GM19023 (cell line): ENCODE measurements around the gene EIF3L.
"Not testable (repeated sequence)": the region's sequence is repeated elsewhere in the genome, so short reads cannot be mapped to it uniquely, and the experiment has no call there.

Experiments
- ATAC-seq: cut with Tn5 transposase; IDR thresholded peaks from one replicate; pipeline ENCODE4 v1.9.1; 2021; ENCODE audit warnings: mild to moderate bottlenecking, moderate library complexity; ENCODE audit not compliant: unreplicated experiment

Gene EIF3L

DNA sequence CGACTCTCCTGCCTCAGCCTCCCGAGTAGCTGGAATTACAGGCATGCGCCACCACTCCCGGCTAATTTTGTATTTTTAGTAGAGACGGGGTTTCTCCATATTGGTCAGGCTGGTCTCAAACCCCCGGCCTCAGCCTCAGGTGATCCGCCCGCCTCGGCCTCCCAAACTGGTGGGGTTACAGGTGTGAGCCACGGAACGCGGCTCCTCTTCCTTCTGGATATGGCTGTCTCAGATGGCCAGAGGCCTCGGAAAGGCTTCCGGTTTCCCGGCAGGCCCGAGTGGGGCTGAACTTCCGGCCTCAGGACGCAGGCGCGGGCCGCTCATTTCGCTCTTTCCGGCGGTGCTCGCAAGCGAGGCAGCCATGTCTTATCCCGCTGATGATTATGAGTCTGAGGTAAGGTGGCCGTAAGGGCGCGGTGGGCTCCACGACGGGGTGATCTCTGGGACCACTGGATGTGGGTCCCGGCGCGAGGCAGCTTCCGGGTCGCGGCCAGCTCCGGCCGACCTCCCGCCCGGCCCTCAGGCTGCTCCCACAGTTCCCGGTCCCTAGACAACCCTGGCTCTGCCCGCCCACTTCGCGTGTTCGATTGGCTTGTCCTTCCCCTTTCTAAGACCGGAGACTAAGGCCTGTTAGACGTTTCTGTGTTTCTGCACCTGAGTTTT, at the start of gene EIF3L:
EIF3L (plus strand) TSS at position 331 of the 663 bp plus-strand sequence; CDS start at position 362, 31 bp downstream.
- ATAC-seq, result peak; percentile 62

DNA sequence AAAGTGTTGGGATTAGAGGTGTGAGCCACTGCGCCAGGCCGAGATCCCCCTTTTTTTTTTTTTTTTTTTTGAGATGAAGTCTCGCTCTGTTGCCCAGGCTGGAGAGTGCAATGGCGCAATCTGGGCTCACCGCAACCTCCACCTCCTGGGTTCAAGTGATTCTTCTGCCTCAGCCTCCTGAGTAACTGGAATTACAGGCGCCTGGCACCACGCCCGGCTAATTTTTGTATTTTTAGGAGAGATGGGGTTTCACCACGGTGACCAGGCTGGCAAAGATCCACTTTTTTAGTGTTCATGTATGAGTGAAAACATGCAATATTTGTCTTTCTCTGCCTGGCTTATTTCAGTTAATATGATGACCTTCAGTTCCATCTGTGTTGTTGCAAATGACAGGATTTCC, 49.2 kb upstream of the EIF3L start:
- not testable (repeated sequence) for ATAC-seq

DNA sequence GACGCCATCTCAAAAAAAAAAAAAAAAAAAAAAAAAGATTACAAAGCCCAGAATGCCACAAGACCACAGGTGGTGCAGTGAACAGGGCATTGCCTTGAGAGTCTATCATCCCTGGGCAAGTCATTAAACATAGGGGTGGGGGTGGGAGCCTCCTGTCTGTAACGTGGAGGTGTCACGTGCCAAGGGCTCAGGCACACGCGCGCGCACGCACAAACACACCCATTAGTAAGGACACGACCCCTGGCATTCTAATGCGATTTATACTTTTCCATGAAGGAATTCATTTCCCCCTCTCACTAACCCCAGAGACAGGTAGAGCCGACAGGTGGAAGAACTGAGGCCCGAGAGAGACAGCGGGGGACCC, 47.3 kb upstream of the EIF3L start:
- no peak for ATAC-seq

DNA sequence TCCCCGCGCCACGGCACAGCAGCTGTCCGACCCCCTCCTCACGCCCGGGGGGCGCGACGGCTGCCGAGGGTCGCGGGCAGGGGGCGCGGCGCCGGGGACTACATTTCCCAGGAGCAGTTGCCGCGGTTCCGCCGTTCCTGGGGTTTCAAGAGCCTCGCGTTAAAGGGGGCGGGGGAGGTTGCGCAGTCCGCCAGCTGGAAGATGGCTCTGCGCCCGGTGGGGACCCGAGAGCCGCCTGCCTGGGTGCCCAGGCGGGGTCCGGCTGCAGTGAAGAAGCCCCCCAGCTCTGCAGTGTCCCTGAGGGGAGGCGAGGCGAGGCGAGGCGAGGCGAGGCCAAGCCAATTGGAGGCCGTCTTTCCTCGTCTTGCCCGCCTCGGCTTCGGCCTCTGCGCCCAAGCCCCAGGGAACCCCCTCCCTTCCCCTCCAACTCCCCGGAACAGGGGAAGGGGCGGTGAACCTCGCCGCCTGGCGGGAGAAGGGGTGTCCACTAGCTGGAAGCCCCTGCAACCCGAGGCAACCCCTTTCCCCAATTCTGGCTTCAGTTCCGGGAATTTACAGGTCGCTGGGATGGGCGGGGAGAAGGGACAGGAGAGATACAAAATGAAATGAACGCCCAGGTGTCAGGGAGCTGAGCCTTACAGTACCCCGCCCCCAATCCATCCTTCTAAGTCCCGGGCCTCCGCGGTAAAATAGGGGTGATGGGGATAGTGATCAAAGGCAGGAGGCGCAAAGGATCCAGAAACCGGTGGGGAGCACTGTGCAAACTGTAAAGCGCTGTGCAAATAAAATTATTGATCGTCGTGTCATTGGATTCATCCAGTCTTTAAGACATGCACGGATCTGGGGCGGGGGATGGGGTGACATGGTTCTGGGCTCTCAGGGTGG, 46.7 kb upstream of the EIF3L start:
- ATAC-seq, result no peak

DNA sequence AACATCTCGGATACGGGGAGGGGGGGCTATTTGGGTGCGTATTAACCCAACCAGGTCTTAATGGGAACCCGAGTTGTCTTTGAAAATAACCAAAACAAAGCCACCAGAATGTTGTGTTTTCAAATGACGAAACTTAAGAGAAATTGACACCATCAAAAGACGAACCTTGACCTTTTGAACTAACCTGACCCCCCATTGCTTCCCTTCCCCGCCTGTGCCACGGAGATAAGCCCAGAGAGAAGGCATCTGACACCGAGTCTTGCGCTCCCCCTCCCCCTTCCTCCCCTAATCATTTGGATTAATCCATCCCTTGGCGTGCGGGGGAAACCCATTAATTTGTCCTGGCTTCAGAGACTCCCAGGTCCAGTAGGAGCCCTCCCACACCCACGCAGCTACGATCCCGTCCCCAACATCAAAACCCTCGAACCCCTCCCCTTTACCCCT, 46.0 kb upstream of the EIF3L start:
- ATAC-seq, result no peak

DNA sequence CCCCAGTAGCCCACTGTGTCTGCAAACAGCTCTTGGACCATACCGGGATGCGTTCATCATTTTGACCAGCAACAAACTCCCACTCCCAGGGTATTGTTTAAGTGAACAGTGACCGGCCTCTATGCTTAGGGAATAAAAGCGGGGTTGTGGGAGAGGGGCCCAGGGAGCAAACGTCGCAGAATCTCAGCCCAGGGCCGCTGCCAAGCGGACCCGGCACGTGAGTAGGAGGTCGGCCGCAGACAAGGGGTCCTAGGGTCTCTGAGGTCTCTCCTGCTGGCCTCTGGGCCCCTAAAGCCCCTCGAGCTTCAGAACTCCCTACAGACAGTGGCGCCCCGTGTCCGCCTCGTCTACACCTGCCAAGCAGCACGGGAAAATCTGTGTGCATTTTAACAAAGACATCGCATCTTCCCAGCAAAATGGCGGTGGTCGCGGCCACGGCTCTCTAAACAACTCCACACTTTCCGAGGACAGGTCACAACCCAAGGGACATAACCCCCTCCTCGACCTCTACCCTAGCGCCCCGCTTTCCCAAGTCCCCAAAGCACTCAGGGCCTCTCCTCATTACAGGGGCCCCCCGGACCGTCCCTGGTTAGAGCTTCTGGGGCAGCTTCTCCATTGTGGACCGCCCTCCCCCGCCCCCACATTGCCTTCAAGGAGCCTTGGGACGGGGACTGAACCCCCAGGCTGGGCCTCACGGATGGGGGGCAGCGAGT, 45.4 kb upstream of the EIF3L start:
- ATAC-seq, result no peak

DNA sequence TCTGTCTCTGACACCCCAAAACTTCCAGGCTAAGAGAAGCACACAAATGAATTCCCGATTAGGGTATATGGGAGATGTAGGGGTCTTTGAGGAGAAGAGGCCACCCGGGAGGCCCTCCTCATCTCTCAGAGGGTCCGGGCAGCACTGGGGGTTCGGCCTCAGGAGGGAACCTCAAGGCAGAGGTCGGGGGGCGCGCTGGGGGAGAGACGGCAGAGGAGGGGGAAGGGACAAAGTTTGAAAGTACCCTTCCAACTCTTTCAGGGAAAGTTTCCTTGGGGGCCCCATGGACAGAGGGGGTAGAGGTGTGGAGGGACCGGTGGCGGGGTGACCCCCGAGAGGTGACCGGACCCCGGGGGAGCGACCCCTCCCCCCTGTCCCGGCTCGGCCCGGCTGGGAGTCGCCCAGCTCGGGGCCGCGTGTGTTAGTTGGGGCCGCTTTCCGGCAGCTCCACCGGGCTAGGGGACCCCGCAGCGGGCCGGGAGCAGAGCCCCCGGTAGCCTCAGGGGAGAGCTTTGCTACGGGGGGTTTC, 44.8 kb upstream of the EIF3L start:
- ATAC-seq, result no peak

DNA sequence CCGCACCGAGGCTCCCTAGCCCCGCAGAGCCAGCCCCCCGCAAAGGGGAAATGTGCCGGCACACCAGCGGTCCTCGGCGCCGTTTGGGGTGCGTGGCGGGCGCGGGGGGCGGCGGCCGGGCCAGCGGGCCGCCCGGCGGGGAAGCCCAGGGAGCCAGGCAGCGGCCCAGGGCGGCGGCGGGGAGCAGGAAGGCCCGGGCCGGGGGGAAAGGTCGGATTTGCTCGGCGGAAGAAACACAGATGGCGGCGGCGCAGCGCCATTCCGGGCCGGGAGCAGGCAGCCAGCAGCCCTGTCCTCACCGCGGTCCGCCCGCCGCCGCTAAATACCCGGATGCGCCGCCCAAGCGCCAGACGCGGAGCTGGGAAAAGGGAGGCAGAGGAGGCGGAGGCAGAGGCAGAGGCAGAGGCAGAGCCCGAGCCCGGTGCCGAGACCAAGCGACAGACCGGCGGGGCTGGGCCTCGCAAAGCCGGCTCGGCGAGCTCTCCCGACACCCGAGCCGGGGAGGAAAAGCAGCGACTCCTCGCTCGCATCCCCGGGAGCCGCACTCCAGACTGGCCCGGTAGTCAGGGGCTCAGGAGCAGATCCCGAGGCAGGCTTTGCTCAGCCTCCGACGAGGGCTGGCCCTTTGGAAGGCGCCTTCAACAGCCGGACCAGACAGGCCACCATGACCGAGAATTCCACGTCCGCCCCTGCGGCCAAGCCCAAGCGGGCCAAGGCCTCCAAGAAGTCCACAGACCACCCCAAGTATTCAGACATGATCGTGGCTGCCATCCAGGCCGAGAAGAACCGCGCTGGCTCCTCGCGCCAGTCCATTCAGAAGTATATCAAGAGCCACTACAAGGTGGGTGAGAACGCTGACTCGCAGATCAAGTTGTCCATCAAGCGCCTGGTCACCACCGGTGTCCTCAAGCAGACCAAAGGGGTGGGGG, 44.1 kb upstream of the EIF3L start:
- no peak for ATAC-seq

DNA sequence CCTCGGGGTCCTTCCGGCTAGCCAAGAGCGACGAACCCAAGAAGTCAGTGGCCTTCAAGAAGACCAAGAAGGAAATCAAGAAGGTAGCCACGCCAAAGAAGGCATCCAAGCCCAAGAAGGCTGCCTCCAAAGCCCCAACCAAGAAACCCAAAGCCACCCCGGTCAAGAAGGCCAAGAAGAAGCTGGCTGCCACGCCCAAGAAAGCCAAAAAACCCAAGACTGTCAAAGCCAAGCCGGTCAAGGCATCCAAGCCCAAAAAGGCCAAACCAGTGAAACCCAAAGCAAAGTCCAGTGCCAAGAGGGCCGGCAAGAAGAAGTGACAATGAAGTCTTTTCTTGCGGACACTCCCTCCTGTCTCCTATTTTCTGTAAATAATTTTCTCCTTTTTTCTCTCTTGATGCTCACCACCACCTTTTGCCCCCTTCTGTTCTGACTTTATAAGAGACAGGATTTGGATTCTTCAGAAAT, 43.4 kb upstream of the EIF3L start:
- ATAC-seq, result no peak

DNA sequence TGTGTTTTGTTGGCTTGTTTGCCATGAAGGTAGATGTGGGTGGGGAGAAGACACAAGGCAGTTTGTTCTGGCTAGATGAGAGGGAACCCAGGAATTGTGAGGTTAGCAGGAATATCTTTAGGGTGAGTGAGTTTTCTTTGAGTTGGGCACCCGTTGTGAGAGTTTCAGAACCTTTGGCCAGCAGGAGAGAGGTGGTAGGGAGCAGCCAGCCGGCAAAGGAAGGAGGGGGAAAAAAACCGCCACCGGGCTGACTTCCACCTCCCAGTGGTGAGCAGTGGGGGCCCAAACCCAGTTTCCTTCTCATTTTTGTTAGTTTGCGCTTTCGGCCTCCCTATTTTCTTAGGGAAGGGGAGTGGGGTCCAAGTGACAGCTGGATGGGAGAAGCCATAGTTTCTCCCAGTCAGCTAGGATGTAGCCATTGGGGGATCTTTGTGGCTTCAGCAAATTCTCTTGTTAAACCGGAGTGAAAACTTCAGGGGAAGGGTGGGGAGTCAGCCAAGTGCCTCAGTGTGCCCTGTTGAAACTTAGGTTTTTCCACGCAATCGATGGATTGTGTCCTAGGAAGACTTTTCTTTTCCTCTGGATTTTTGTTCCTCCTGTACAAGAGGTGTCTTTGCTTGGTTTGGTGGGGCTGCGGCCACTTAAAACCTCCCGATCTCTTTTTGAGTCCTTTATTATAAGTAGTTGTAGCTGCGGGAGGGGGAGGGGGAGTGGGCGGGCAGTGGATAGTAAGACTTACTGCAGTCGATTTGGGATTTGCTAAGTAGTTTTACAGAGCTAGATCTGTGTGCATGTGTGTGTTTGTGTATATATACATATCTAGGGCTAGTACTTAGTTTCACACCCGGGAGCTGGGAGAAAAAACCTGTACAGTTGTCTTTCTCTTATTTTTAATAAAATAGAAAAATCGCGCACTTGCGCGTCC, 42.5 kb upstream of the EIF3L start:
- ATAC-seq, result no peak

DNA sequence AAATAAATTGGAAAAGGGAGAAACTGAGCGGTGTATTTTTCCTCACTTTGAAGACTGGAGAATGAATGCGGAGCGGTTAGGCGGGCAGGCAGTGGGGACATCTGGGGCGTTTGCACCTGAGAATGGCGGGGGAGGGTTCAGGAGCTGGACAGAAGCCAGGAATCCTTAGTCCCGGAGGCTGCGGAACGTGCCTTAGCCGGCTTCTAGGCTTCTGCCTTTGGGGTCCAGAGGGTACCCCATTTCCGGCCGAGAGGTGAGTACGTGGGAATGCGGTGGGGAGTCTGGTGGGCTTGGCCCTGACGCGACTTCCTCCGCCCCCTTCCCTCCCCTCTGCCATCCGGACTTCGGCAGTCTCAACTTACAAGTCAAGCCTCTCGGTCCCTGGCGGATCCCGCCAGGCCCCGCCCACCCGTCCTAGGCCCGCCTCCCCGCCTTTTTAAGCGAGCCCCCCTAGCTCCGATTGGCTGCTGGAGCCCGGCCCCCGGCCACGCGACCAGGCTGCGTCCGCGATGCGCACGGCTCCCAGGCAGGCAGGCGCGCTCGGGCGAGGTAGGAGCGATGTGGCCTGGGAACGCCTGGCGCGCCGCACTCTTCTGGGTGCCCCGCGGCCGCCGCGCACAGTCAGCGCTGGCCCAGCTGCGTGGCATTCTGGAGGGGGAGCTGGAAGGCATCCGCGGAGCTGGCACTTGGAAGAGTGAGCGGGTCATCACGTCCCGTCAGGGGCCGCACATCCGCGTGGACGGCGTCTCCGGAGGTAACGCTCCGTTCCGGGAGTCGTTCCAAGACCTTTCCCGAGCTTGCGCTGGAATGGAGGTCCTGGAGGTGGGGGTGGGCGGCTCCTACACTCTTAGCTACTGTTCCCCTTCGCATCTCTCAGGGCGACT, 41.6 kb upstream of the EIF3L start, which contains the start of gene GCAT:
GCAT (plus strand) TSS at position 525 of the 884 bp plus-strand sequence; CDS start at position 559, 34 bp downstream.
- peak; percentile 75 for ATAC-seq

DNA sequence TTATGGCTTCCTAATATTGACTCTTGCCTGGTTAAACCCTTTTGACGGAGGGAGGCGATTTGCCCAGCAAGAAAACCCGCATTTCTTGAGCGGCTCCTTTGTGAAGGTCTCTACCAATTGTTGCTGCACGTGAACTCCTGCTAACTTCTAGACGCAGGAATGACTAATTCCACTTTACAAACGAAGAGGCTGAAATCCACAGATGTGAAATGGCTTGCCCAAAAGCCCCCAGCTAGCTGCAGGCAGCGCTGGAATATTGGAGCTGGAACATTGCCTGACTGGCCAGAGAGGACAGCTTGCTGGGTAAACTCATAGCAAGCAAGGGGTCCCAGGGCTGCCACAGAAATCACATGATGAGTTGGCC, 40.9 kb upstream of the EIF3L start:
- no peak for ATAC-seq

DNA sequence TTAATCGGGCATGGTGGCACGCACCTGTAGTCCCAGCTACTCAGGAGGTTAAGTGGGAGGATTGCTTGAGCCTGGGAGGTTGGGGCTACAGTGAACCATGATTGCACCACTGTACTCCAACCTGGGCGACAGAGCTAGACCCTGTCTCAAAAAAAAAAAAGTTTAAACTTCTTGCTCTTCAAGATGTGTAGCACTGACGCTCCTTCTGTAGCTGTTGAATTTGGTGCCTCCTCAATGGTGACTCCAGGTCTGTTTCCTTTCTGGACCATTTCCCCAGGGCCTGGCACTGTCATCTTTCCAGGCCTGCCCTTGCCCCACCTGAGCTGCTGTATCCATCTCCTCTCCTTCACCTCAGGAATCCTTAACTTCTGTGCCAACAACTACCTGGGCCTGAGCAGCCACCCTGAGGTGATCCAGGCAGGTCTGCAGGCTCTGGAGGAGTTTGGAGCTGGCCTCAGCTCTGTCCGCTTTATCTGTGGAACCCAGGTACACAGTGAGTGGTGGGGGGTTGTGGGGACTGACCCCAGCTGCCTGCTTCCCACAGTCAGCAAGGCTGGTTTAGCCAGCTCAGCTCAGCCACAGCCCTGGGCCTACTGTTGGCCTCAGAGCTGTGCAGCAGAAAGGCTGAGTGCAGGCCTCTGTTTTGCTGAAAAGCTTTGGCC, 39.4 kb upstream of the EIF3L start:
- ATAC-seq, result no peak

DNA sequence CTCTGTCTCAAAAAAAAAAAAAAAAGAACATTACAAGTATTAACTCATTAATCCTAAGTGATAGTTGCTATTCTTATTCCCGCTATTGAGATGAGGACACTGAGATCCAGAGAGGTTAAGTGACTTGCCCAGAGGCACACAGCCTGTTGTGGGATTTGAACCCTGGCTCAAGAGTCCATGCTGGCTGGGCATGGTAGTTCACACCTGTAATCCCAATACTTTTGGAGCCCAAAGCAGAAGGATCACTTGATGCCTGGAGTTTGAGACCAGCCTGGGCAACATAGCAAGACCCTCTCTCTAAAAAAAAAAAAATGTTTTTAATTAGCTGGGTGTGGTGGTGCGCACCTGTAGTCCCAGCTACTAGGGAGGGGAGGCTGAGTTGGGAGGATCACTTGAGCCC, 37.4 kb upstream of the EIF3L start:
- ATAC-seq, result no peak

DNA sequence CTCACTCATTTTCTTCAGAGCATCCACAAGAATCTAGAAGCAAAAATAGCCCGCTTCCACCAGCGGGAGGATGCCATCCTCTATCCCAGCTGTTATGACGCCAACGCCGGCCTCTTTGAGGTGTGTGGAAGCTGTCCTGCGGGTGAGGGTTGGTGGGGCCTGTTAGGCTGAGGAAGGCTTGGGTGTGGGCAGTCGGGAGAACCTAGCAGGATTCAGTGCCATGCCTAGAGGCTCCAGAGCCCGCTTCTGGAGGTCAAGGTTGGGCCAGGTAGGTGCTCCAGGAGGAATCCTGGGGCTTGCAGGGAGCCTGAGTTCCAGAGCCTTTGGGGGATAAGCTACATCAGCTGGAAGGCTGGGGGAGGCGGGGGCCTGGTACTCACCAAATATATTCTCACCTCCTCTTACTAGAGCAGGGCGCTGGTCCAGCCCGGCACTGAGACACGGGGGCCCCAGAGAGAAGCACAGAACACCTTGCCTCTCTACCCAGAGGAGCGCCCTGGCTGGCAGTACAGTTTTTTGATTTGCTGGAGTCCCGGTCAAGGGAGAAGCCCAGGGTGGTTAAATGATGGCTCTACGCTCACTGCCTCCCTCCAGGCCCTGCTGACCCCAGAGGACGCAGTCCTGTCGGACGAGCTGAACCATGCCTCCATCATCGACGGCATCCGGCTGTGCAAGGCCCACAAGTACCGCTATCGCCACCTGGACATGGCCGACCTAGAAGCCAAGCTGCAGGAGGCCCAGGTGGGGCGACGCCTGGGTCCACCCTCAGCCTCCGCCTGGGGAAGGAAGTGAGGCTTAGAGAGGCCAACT, 36.1 kb upstream of the EIF3L start:
- no peak for ATAC-seq

DNA sequence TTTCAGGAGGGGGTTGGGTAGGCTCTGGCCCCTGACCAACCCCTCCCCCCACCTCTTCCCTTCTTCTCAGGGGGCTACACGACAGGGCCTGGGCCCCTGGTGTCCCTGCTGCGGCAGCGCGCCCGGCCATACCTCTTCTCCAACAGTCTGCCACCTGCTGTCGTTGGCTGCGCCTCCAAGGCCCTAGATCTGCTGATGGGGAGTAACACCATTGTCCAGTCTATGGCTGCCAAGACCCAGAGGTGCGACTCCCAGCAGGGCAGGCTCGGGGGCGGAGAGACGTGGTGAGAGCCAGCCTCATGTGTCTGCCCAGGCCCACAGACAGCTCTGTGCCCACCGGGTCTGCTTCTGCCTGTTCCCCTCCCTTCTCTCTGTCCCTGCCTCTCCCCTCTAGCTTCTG, 33.6 kb upstream of the EIF3L start:
- no peak for ATAC-seq
